Upper lobe of left lung (tissue), 6 donors: ENCODE data around the gene MALRD1. TPM values are rescaled to one million over a fixed set of nuclear protein-coding genes. Genes with fewer than 3 reads are reported as not detected.

Source experiments
- ATAC-seq, 2 donors: fragments of 200-7000 bp; cut with Tn5 transposase; one replicate each; pipeline ENCODE4 v1.9.1; 2022; ENCODE audit warnings: mild to moderate bottlenecking in 2 of 2, moderate library complexity in 2 of 2; ENCODE audit not compliant: low FRiP score in 2 of 2
- DNase-seq, 2 donors: peaks; one replicate each; pipeline ENCODE4 v3.0.0-alpha.2; 2019 to 2020
- H3K27ac ChIP-seq, 4 donors: fragments of 200-600 bp; sonication (generic); one replicate each; pipeline ENCODE4 v1.5.1; 2016 to 2019
- H3K27me3 ChIP-seq, 4 donors: fragments of 200-600 bp; sonication (generic); one replicate each; pipeline ENCODE4 v1.5.1; 2017 to 2019
- H3K36me3 ChIP-seq, 4 donors: fragments of 200-600 bp; sonication (generic); one replicate each; pipeline ENCODE4 v1.5.1; 2016 to 2019
- H3K4me1 ChIP-seq, 4 donors: fragments of 200-600 bp; sonication (generic); one replicate each; pipeline ENCODE4 v1.5.1; 2018 to 2019
- H3K4me3 ChIP-seq, 4 donors: fragments of 200-600 bp; sonication (generic); one replicate each; pipeline ENCODE4 v1.5.1; 2017 to 2019; ENCODE audit warnings: mild to moderate bottlenecking in 2 of 4, moderate library complexity in 1 of 4
- H3K9me3 ChIP-seq, 4 donors: fragments of 200-600 bp; sonication (generic); one replicate each; pipeline ENCODE4 v1.5.1; 2018 to 2019
- CTCF ChIP-seq, 6 experiments: fragments of 450-650 bp in 4 of 6; fragments of 200-600 bp in 2 of 6; sonication (generic) in 2 of 6; IDR thresholded peaks; one replicate each; pipeline ENCODE4 v1.5.1; 2016 to 2019; ENCODE audit warnings: antibody characterized with exemption in 6 of 6
- EP300 ChIP-seq, 4 donors: sonication (generic); formaldehyde crosslinking; IDR thresholded peaks; one replicate each; pipeline ENCODE4 v1.5.1; 2017; ENCODE audit warnings: antibody characterized with exemption in 4 of 4, control low read depth in 2 of 4
- POLR2A ChIP-seq, 4 donors: fragments of 450-650 bp; IDR thresholded peaks; one replicate each; pipeline ENCODE4 v1.5.1; 2016 to 2017; ENCODE audit warnings: antibody characterized with exemption in 4 of 4, mild to moderate bottlenecking in 2 of 4
- POLR2AphosphoS5 ChIP-seq, 2 donors: sonication (generic); formaldehyde crosslinking; IDR thresholded peaks; one replicate each; pipeline ENCODE4 v1.5.1; 2017; ENCODE audit warnings: antibody characterized with exemption in 2 of 2
- WGBS, 2 donors: methylation state at CpG; one replicate each; pipeline ENCODE4 v1.1.5; 2017 to 2018; 5-methylcytosine and 5-hydroxymethylcytosine counted together
- total RNA-seq, 6 donors: library from RNA; depleted of rRNA in 4 of 6; stranded (reverse); fragments of >200 nt in 4 of 6; gene quantifications; one replicate each; pipeline versions ENCODE4 v1.1.0 to v1.2.1, GENCODE V29; 2016 to 2021
- donor health status: DM: no; HTN: no; CAD: no; lungs with moderate emphysema.
- donor health status: DM: no; HTN: yes; CAD: no; lungs with severe emphysema.

MALRD1 gene
- total RNA-seq, 6 donors from 2014 or later = 2.7 to 21.0 (median 7.5) TPM

- ATAC-seq = no peak
- 91 to 92% methylated on average over 1 of the region's 1 CpG for WGBS, 2 donors
- H3K27ac ChIP-seq = no peak overlapping the region
Measured at GRCh38 chr10:19663344-19663743, 614.7 kb downstream of the MALRD1 start.

DNA sequence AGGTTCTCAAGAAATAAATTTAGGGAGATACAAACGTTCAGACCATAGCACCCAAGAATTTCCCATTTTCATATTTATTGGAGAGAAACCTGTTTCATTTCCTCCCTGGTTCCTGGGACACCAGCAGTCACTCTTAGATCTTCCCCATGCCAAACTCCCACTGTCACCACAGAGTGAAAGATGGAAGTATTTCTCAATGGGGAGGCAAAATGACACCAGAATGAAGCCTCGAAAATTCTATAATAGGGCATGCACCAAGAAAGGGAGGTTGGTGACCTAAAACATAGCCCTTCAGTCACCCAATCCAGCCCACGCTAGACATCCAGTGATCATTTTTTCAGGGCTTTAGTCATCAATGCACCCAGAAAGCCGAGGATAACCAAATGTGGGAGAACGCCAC, 619.5 kb downstream of the MALRD1 start:
- Histone ChIP-seq H3K36me3 (no peaks in the 10 kb centered on the region), H3K27me3 (no peaks in the 10 kb centered on the region), H3K4me1 (no peaks in the 10 kb centered on the region), H3K9me3 (no peaks in the 10 kb centered on the region), H3K27ac (no peak overlapping the region), H3K4me3 (no peak overlapping the region)
- DNase-seq (no peak), ATAC-seq (no peak)
- TF ChIP-seq CTCF (IDR thresholded peaks at IDR 0.05) = no peak
- TF ChIP-seq POLR2A (IDR thresholded peaks at IDR 0.05) = no peak
- no peak for TF ChIP-seq POLR2AphosphoS5 (IDR thresholded peaks at IDR 0.05)
- no peak for TF ChIP-seq EP300 (IDR thresholded peaks at IDR 0.05)
- WGBS, 2 donors = 75 to 88% methylated on average over 5 of the region's 5 CpGs

More at GRCh38 chr10:19663344-19663743, 614.7 kb downstream of the MALRD1 start:
- TF ChIP-seq EP300 (IDR thresholded peaks at IDR 0.05) = no peak
- TF ChIP-seq POLR2AphosphoS5 (IDR thresholded peaks at IDR 0.05) = no peak
- TF ChIP-seq CTCF (IDR thresholded peaks at IDR 0.05) = no peak
- no peak for TF ChIP-seq POLR2A (IDR thresholded peaks at IDR 0.05)
- Histone ChIP-seq H3K4me1 (no peaks in the 10 kb centered on the region), H3K36me3 (no peaks in the 10 kb centered on the region), H3K4me3 (no peak overlapping the region), H3K9me3 (no peaks in the 10 kb centered on the region), H3K27me3 (no peaks in the 10 kb centered on the region)
- no peak for DNase-seq

DNA sequence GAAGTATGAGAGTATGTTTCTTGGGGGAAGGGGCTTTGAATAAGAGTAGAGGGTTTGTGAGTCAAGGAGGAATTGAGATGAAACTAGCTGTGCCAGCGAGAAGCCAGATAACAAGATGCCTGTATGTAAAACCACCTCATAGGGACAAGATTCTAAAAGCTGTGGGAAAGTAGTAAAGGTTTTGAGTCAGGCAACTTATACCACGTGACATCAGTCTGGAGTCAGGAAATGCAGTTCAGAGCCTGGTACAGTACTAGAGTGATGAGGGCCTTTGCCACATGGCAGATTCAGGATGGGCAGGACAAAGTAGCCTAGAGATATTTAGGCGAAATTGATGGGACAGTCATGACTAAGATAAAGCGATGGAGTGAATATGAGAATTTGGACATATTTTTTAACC, 627.5 kb downstream of the MALRD1 start:
- Histone ChIP-seq H3K36me3 (no peaks in the 10 kb centered on the region), H3K27me3 (no peaks in the 10 kb centered on the region), H3K4me3 (no peak overlapping the region), H3K9me3 (no peaks in the 10 kb centered on the region), H3K4me1 (no peaks in the 10 kb centered on the region), H3K27ac (no peak overlapping the region)
- DNase-seq (no peak), ATAC-seq (no peak)
- TF ChIP-seq POLR2AphosphoS5 (IDR thresholded peaks at IDR 0.05) = no peak
- TF ChIP-seq CTCF (IDR thresholded peaks at IDR 0.05) = no peak
- no peak for TF ChIP-seq EP300 (IDR thresholded peaks at IDR 0.05)
- no peak for TF ChIP-seq POLR2A (IDR thresholded peaks at IDR 0.05)
- WGBS, 2 donors = 85 to 88% methylated on average over 4 of the region's 4 CpGs

GRCh38 chr10:19683356-19683755, 634.8 kb downstream of the MALRD1 start:
- H3K4me1 ChIP-seq = no peaks in the 10 kb centered on the region
- no peak overlapping the region for H3K4me3 ChIP-seq
- no peak for ATAC-seq
- no peak overlapping the region for H3K27ac ChIP-seq
- no peaks in the 10 kb centered on the region for H3K9me3 ChIP-seq
- 74 to 85% methylated on average over 3 of the region's 3 CpGs for WGBS, 2 donors
- H3K36me3 ChIP-seq = no peaks in the 10 kb centered on the region
- no peaks in the 10 kb centered on the region for H3K27me3 ChIP-seq
- no peak for DNase-seq
- TF ChIP-seq POLR2A (IDR thresholded peaks at IDR 0.05) (no peak), EP300 (IDR thresholded peaks at IDR 0.05) (no peak), POLR2AphosphoS5 (IDR thresholded peaks at IDR 0.05) (no peak), CTCF (IDR thresholded peaks at IDR 0.05) (no peak)

DNA sequence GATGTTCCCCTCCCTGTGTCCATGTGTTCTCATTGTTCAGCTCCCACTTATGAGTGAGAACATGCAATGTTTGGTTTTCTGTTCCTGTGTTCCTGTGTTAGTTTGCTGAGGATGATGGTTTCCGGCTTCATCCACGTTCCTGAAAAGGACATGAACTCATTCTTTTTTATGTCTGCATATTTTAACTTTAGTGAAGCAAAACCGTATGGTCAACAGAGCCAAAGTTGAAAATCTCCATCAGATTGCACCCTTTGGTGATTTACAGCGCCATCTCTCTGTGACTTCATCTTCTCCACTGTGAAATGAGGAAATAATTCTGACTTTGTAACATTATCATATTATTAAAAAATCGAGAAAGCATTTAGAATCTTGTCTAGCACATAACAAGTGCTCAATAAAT, 635.4 kb downstream of the MALRD1 start:
- no peaks in the 10 kb centered on the region for H3K27me3 ChIP-seq
- no peak overlapping the region for H3K4me3 ChIP-seq
- TF ChIP-seq EP300 (IDR thresholded peaks at IDR 0.05) (no peak), POLR2AphosphoS5 (IDR thresholded peaks at IDR 0.05) (no peak), CTCF (IDR thresholded peaks at IDR 0.05) (peak in 1 of 6 experiments; percentile 15), POLR2A (IDR thresholded peaks at IDR 0.05) (no peak)
- no peaks in the 10 kb centered on the region for H3K9me3 ChIP-seq
- no peak for ATAC-seq
- no peaks in the 10 kb centered on the region for H3K4me1 ChIP-seq
- DNase-seq = no peak
- H3K36me3 ChIP-seq = no peaks in the 10 kb centered on the region
- no peak overlapping the region for H3K27ac ChIP-seq
- 35 to 46% methylated on average over 5 of the region's 5 CpGs for WGBS, 2 donors
